ENCODE measurements around the gene RAD51B. TPM values are rescaled to one million over a fixed set of nuclear protein-coding genes. Genes with fewer than 3 reads are reported as not detected.
A peak's percentile ranks its signal among the peaks of the same experiment; 100 is the strongest.

The RAD51B gene
- total and polyA plus RNA-seq, 2 experiments from 2014 or later, result 10.1 to 18.0 TPM

DNA sequence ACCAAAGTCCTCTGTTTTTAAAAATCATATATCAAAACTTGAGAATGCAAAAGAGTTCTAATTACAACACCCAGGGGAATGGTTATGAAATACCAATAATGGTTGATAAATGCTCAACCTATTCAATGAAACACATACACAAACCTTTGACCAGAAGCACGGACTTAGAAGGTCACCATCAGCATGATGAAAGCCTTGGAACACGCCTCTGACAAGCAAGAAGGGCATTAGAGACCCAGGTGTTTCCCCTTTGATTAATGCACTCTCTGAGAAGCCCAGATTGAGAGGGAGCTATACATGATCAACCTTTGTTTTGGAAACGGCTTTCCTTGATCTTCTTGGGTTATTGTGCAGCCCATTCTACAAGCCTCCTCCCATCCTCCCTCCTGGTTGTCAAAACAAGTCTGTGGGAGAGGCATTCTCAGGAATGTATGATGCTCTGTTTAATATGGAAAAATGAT is 904.3 kb downstream of the RAD51B start:
- H3K27me3 ChIP-seq, result no peaks in the 10 kb centered on the region
- peak overlapping the region; percentile 23 for H3K4me2 ChIP-seq
- no peaks in the 10 kb centered on the region for H3K79me2 ChIP-seq
- DNase-seq (ENCODE audit: low spot score), result no peak
- no peaks in the 10 kb centered on the region for H4K20me1 ChIP-seq (ENCODE audit: insufficient read depth, poor library complexity, severe bottlenecking)
- no peak for TF ChIP-seq EZH2 (IDR thresholded peaks at IDR 0.05; ENCODE audit: borderline replicate concordance)
- TF ChIP-seq EZH2phosphoT487 (IDR thresholded peaks at IDR 0.05; ENCODE audit: low read depth, severe bottlenecking, unreplicated experiment), result no peak
- TF ChIP-seq, protein P1, sequence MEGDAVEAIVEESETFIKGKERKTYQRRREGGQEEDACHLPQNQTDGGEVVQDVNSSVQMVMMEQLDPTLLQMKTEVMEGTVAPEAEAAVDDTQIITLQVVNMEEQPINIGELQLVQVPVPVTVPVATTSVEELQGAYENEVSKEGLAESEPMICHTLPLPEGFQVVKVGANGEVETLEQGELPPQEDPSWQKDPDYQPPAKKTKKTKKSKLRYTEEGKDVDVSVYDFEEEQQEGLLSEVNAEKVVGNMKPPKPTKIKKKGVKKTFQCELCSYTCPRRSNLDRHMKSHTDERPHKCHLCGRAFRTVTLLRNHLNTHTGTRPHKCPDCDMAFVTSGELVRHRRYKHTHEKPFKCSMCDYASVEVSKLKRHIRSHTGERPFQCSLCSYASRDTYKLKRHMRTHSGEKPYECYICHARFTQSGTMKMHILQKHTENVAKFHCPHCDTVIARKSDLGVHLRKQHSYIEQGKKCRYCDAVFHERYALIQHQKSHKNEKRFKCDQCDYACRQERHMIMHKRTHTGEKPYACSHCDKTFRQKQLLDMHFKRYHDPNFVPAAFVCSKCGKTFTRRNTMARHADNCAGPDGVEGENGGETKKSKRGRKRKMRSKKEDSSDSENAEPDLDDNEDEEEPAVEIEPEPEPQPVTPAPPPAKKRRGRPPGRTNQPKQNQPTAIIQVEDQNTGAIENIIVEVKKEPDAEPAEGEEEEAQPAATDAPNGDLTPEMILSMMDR (IDR thresholded peaks at IDR 0.05; ENCODE audit: poor library complexity), result no peak
- peaks cover 17% of the 10 kb centered on the region for H3K4me1 ChIP-seq (ENCODE audit: insufficient read depth)
- no peaks in the 10 kb centered on the region for H3K9me2 ChIP-seq (replicated peaks; ENCODE audit: insufficient read depth)
- no peaks in the 10 kb centered on the region for H3K9me3 ChIP-seq (ENCODE audit: low read depth)
- peak overlapping the region; percentile 38 for H3K27ac ChIP-seq
- H2AFZ ChIP-seq, result no peak overlapping the region
- H3K4me3 ChIP-seq, result no peak overlapping the region
- H3K36me3 ChIP-seq (replicated peaks; ENCODE audit: insufficient read depth, low read depth), result no peaks in the 10 kb centered on the region
- 53% methylated on average over 3 of the region's 3 CpGs for WGBS (ENCODE audit: low lambda C conversion rate, missing lambda C conversion rate)

DNA sequence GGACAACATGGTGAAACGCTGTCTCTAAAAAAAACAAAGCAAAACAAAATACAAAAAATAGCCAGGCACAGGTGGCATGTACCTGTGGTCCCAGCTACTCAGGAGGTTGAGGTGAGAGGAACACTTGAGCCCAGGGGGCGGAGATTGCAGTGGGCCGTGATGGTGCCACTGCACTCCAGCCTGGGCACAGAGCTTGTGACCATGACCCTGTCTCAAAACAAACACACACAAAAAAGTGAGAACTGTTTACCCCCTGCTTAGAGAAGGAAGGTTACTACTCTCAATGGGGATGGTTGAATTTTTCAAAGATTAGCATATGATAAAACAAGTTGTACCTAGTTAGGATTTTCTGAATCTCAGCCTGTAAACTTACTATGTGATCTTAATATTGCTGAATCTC is 905.3 kb downstream of the RAD51B start:
- H3K4me1 ChIP-seq (ENCODE audit: insufficient read depth), result peaks cover 17% of the 10 kb centered on the region
- no peak overlapping the region for H3K4me2 ChIP-seq
- no peaks in the 10 kb centered on the region for H3K9me3 ChIP-seq (ENCODE audit: low read depth)
- no peak overlapping the region for H3K4me3 ChIP-seq
- H3K27me3 ChIP-seq, result no peaks in the 10 kb centered on the region
- H3K9me2 ChIP-seq (replicated peaks; ENCODE audit: insufficient read depth), result no peaks in the 10 kb centered on the region
- 94% methylated on average over 3 of the region's 3 CpGs for WGBS (ENCODE audit: low lambda C conversion rate, missing lambda C conversion rate)
- no peaks in the 10 kb centered on the region for H3K79me2 ChIP-seq
- no peak for DNase-seq (ENCODE audit: low spot score)
- TF ChIP-seq EZH2phosphoT487 (IDR thresholded peaks at IDR 0.05; ENCODE audit: low read depth, severe bottlenecking, unreplicated experiment) (no peak), EZH2 (IDR thresholded peaks at IDR 0.05; ENCODE audit: borderline replicate concordance) (no peak)
- TF ChIP-seq, protein P1 (IDR thresholded peaks at IDR 0.05; ENCODE audit: poor library complexity), result no peak
- H3K36me3 ChIP-seq (replicated peaks; ENCODE audit: insufficient read depth, low read depth), result no peaks in the 10 kb centered on the region
- no peak overlapping the region for H2AFZ ChIP-seq
- H3K27ac ChIP-seq, result no peak overlapping the region
- H4K20me1 ChIP-seq (ENCODE audit: insufficient read depth, poor library complexity, severe bottlenecking), result no peaks in the 10 kb centered on the region

DNA sequence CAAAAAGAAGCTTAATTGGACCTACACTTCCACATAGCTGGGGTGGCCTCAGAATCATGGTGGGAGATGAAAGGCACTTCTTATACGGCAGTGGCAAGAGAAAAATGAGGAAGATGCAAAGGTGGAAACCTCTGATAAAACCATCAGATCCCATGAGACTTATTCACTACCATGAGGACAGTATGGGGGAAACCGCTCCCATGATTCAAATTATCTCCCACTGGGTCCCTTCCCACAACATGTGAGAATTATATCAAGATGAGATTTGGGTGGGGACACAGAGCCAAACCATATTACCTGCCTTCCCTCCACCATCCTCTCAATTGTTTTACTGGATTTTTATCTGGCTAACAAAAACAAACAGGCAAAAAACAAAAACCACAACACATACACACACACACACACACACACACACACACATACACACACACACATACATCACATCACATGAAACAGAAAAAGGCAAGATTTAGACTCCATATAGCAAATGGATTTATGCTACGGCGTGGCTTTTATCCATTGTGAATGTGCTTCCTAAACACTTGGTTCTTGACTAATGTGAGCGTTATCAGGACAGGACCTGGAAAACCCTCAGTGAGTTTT is 906.6 kb downstream of the RAD51B start:
- DNase-seq (ENCODE audit: low spot score), result no peak
- TF ChIP-seq, protein P1 (IDR thresholded peaks at IDR 0.05; ENCODE audit: poor library complexity), result no peak
- TF ChIP-seq EZH2 (IDR thresholded peaks at IDR 0.05; ENCODE audit: borderline replicate concordance) (no peak), EZH2phosphoT487 (IDR thresholded peaks at IDR 0.05; ENCODE audit: low read depth, severe bottlenecking, unreplicated experiment) (no peak)
- Histone ChIP-seq H3K4me1 (ENCODE audit: insufficient read depth) (peaks cover 22% of the 10 kb centered on the region), H3K27ac (no peak overlapping the region), H4K20me1 (ENCODE audit: insufficient read depth, poor library complexity, severe bottlenecking) (no peaks in the 10 kb centered on the region), H3K27me3 (no peaks in the 10 kb centered on the region), H3K4me3 (no peak overlapping the region), H3K9me3 (ENCODE audit: low read depth) (no peaks in the 10 kb centered on the region), H3K36me3 (replicated peaks; ENCODE audit: insufficient read depth, low read depth) (no peaks in the 10 kb centered on the region), H3K79me2 (no peaks in the 10 kb centered on the region), H2AFZ (no peak overlapping the region), H3K4me2 (no peak overlapping the region), H3K9me2 (replicated peaks; ENCODE audit: insufficient read depth) (no peaks in the 10 kb centered on the region)
- 98% methylated on average over 5 of the region's 5 CpGs for WGBS (ENCODE audit: low lambda C conversion rate, missing lambda C conversion rate)

Data from hepatocyte (in vitro differentiated cells).